ENCODE measurements around the gene UBA3.

UBA3 gene

DNA sequence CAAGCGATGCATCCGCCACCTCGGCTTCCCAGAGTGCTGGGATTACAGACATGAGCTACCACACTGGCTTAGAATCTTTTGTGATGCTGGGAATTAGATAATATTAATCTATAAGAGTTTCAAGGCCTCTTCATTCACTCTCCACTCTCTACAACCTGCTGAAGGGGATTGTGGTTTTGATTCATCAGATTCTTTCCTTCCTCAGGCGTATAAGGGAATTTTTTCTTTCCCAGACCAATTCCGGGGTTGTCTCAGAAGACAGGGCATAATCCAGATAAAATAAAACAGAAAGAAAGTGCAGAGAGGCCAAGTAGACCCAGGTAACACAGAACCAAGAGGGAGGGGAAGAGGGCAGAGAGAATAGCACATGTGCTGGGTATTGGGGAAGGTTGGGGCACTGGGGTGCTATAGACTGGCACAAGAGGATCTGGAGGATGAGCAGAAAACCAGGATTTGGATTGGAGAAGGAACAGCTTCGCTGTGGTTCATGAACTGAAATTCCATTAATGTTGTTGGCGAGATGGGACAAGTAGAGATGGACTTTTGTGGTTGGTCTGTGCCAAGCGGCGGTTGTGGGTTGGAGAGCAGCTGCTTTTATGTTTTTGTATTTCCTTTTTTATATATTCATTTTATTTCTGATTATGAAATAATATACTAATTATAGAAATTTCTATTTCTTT, 17.4 kb upstream of the UBA3 start:
- DNase-seq (ENCODE audit: low read depth) = no peak

GRCh38 chr3:69096299-69096698, 16.1 kb upstream of the UBA3 start:
- DNase-seq (ENCODE audit: low read depth) = no peak

DNA sequence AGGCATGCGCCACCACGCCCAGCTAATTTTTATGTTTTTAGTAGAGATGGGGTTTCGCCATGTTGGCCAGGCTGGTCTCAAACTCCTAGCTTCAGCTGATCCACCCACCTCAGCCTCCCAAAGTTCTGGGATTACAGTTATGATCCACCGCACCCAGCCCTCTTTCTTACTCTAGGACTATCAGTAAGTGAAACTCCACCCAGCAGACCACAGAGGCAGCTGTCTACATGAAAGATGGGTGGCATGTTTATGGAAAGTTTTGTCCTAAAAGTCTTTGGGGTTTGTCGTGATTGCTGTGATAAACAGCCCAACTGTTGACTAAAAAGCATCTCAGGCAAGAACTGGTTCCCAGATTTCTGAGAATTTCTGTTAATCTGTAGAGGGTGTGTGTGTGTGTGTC, 15.5 kb upstream of the UBA3 start:
- DNase-seq (ENCODE audit: low read depth) = no peak

- no peak for DNase-seq (ENCODE audit: low read depth)
These were observed 14.5 kb upstream of the UBA3 start for GRCh38 chr3:69094467-69095205.

DNA sequence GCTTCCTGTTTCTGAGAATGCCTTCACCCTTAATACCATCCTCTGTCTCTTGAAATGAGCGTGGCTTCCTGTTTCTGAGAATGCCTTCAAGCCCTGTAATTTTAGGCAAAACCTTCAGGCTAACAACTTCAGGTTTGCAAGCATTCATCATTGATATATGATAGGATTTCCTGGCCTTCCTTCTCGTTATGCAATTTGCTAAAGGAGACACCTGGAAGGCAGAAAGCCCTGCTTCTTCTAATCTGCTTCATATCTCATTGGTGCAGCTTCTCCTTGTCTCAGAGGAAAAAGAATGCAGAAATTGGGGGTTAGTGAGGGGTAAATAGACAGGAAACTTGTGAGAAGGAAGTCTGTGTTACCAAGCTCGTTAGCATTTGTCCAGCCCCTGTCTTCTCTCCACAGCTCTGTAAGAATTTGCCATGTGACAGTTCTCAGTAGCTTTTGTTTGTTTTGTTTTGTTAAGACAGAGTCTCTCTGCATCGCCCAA, 11.9 kb upstream of the UBA3 start:
- DNase-seq (ENCODE audit: low read depth) = no peak

DNA sequence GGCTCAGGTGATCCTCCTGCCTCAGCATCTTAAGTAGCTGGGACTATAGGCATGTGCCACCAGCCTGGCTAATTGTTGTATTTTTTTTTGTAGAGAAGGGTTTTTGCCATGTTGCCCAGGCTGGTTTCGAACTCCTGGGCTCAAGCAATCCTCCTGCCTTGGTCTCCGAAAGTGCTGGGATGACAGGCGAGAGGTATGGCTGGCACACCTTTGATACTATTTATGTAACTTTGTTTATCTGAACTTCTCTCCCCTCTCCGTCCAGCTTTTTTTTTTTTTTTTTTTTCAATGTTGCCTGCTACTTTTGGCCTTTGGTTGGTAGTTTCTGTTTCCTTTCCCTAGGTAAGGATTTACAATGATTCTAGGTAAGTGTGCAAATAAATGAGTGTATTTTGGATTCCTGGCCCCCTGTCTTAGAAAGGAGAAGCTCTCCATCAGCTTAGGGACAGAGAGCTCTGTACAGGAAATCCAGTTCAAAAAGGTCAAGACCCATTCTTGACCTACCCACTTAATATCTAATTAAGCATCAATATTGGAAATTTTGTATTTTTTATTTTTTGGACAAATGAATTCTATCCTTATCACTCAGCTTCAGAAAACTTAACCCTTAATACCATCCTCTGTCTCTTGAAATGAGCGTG, 11.3 kb upstream of the UBA3 start:
- no peak for DNase-seq (ENCODE audit: low read depth)

DNA sequence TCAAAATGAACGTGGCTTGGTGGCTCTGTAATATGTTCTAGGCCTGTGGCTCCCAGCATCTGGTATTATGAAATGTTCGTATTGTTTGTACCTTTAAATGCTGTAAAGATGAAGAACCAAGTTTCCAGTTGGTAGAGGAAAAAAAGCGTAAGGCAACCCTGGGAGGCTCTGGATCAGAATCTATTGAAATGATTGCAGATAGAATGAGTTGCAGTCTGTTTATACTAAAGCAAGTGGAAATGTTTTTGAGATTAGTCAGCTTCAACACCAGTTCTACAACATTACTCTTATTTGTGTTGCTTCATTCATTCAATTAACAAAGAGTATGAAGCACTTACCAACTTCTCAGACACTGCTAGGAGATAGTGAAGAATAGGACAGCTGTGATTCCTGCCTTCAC, 9.9 kb upstream of the UBA3 start:
- DNase-seq (ENCODE audit: low read depth) = peak; percentile 61

- no peak for DNase-seq (ENCODE audit: low read depth)
These were observed 7.9 kb upstream of the UBA3 start for GRCh38 chr3:69088063-69088462.

DNA sequence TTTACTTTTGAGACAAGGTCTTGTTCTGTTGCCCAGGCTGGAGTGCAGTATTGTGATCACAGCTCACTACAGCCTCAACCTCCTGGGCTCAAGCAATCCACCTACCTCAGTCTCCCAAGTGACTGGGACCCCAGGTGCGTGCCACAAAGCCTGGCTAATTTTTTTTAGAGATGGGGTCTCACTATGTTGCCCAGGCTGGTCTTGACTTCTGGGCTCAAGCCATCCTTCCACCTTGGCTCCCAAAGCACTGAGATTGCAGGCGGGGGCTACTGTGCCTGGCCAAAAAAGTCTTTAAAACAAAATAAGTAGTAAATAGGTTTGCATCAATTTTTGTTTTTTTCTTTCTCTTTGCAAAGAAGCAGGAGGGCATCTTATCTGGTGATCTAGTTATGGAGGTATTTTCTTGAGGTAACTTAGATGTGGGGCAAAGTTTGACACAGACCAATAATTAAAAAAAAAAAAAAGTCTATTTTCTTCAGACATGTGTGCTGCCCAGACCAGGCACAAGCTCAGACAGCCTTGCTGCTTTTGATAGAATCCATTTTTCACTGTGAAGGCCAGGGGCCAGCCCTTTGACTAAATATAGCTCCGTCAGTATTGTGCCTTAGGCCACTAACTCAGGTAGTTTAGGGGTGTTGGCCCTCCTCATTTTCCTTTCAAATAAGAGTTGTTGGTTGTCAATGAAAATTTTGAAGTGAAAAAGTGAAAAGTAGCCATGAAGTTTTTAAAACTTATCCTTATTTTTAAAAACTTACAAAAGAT, 7.0 kb upstream of the UBA3 start:
- DNase-seq (ENCODE audit: low read depth) = no peak

DNA sequence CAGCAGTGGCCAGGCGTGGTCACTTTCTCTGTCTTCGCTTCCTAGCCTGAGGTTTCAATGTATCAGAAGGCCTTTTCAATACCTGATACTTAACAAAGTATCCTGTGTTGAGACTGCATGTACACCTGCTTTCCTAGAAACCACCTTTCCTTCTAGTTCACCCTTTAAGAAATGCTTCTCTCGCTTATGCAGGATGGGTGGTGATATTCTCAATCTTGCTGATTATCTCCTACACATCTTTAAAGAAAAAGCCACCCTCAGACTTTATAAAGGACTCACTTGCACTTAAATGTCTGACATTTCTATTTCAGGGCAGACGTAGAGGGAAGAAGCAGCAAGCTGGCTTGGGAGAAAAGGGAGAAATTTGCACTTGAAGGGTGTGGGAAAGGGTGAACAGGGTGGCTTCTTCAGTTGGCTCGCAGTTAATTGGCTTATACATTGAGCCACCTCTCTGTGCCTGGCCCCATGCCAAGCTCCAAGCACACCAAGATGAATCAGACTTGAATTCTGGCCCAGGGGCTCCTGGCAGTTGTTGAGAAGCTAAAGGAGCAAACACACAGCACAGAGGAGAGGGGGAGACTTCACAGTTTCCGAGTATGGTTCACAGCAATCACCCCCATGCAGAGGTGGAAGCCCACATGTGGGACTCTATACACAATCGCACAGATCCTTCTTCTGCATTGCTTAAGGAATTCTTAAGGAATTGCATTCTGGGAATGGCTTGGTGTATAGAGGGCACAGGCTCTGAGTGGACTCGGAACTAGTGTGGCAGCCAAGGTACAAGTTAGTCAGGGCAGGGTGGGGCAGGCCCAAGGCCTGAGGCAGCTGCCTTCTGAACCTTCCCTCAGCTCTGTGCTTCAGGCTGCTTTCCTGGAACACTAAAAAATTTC, 5.9 kb upstream of the UBA3 start:
- DNase-seq (ENCODE audit: low read depth) = peak; percentile 83

GRCh38 chr3:69085168-69085832, 5.1 kb upstream of the UBA3 start:
- no peak for DNase-seq (ENCODE audit: low read depth)

DNA sequence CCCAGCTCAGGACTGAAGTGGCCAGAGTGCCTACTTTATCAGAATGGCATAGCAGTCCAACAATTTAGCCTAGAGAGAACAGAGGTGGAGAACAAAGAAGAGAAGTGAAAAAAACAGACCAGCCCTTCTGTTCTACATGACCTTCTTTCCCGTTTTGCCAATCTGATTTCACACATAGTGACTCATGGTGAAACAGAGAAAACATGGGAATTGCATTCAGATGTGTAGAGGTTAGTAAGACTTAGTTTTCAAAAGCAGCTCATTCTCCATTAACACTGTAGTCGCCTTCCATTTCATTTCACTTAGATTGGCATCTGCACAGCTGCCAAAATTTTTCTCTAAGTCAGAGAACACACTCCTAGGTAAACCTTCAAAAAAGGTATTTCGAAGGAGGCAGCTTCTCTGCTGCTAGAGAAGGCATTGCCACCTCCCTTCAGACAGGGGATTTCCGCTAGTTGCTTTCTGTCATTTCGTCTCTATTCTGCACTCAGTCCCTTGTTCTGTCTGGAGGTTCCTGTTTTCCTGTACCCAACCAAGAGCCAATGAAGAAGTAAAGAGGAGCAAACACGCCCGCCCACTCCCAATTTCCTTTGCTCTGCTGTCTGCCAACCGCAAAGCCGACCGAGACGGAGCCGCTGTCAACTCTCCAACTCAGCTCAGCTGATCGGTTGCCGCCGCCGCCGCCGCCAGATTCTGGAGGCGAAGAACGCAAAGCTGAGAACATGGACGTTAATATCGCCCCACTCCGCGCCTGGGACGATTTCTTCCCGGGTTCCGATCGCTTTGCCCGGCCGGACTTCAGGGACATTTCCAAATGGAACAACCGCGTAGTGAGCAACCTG, 4.4 kb upstream of the UBA3 start, which contains the start of gene ARL6IP5:
Gene ARL6IP5, plus strand, starts transcription at position 612 of the 842 bp plus-strand sequence. Its CDS starts 111 bp downstream, at position 723.
- DNase-seq (ENCODE audit: low read depth) = peak; percentile 80

GRCh38 chr3:69082805-69083204, 2.6 kb upstream of the UBA3 start:
- peak; percentile 60 for DNase-seq (ENCODE audit: low read depth)

DNA sequence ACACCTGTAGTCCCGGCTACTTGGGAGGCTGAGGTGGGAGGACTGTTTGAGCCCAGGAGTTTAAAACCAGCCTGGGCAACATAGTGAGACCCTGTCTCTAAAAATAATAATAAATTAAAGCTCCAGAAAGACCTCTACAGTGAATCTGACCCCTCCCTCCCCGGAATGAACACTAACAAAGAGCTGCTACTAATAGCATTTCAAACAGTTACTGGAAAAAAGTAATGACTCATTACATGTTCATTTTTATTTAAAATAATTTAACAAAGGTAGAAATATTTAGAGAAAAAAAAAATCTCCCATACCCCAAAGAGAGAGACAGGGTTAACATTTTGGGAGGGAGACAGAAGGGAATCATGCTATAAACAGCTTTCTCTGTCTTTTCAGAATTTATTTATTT, 2.2 kb upstream of the UBA3 start:
- no peak for DNase-seq (ENCODE audit: low read depth)

DNA sequence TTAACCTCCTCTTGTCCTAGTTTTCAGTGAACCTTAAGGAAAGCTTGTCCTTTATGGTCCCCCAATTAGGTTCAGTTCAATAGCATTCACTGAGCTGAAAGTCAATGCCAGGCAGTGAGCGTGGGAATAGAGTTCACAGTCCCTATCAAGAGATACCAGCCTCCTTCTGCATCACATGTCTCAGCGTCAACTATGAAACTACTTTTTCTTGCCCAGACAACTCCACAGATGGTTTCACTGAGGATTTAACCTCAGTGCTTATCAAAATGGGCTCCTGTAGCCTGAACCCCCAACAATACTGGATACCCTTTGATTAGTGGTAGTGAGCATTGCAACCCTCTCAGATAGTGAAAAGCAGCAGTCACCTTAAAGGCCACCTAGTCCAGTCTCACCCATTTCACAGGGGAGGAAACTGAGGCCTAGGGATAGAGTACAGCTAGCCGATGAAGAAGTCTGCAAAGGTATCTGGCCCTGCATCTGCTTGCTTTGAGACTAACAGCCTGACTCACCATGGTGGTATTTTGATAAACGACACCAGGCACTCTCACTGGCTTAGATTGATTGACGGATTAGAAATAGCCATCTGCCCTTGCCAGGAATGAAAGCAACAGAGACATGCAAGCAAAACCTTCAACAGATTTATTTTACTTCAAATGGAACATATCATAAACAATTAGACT, 1.6 kb upstream of the UBA3 start:
- DNase-seq (ENCODE audit: low read depth) = no peak

DNA sequence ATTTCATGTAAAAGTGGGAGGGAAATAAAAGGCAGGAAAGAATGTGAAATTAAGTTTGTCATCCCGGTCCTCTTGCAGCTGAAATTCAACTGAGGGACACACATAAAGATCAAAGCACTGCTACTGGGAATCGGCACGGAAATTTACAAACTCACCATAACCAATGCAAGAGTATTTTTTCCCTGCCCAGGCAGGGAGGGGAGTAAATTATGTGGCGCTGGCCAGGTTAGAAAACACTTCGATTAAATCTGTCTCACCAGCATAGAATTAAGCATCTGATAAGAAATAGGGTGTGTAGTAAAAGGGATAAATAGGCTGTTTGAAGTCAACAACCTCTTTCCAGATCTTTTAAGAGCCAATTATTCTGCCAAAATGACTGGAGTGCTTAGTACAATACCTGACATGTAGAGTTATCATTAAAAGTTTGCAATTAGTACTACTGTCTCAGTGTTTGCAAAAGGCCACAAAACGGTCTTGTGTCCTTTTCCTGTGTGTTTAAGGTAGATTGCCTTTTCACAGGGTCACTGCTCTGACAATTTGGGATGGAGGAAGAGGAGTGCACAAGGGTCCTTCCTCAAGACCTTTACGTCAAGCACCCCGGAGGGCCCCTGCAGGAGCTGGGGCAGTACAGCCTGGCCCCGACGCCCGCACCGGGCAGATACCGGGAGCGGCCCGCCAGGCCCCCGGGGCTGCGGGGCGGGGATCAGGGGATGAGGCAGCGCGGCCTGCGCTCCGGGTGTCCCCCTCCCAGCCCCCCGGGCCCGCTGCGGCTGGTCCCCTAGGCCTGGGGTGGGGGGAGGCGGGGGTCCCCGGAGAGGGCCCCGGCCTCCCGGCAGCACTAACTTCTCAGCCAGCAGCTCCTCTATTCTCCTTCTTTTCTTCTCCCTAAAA, 651 bp downstream of the UBA3 start:
- DNase-seq (ENCODE audit: low read depth) = no peak

GRCh38 chr3:69072928-69073327, 7.2 kb downstream of the UBA3 start:
- no peak for DNase-seq (ENCODE audit: low read depth)

DNA sequence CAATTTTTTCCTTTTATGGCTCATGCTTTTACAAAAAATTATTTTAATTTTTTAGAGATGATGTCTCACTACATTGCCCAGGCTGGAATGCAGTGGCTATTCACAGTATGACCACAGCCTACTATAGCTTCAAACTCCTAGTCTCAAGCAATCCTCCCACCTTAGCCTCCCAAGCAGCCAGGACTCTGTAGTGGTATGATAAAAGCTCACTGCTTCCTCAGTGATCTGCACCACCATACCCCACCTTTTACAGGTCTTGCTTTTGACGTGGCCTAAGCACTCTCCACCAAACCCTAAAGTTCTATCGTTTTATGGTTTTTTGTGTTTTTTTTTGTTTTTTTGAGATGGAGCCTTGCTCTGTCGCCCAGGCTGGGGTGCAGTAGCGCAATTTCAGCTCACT, 14.0 kb downstream of the UBA3 start:
- DNase-seq (ENCODE audit: low read depth) = no peak
